H9 (cell line): ENCODE results near the gene LMX1B. TPM values are rescaled to one million over a fixed set of nuclear protein-coding genes. Genes with fewer than 3 reads are reported as not detected.

Experiments used
- DNase-seq: peaks from one replicate; pipeline ENCODE4 v3.0.0-alpha.2; 2017
- H2AFZ ChIP-seq: one replicate; pipeline ENCODE4 v1.6.1; 2013; ENCODE audit warnings: mild to moderate bottlenecking, low read length, control low read depth, moderate library complexity
- H2AK5ac ChIP-seq: 2 replicates; pipeline ENCODE4 v1.6.1; 2013; ENCODE audit warnings: low read length, control low read depth, mixed read lengths; ENCODE audit not compliant: insufficient read length
- H2BK120ac ChIP-seq: one replicate; pipeline ENCODE4 v1.6.1; 2013; ENCODE audit warnings: low read depth, mild to moderate bottlenecking, low read length, control low read depth, inconsistent platforms; ENCODE audit not compliant: poor library complexity, severe bottlenecking
- H2BK12ac ChIP-seq: 2 replicates; pipeline ENCODE4 v1.6.1; 2013; ENCODE audit warnings: low read length, control low read depth, mixed read lengths, low read depth; ENCODE audit not compliant: insufficient read length
- H2BK15ac ChIP-seq: 2 replicates; pipeline ENCODE4 v1.6.1; 2013; ENCODE audit warnings: low read depth, low read length, control low read depth
- H2BK20ac ChIP-seq: one replicate; pipeline ENCODE4 v1.6.1; 2013; ENCODE audit warnings: low read depth, mild to moderate bottlenecking, low read length, control low read depth, inconsistent platforms; ENCODE audit not compliant: poor library complexity, severe bottlenecking
- H2BK5ac ChIP-seq: 2 replicates; pipeline ENCODE4 v1.6.1; 2013; ENCODE audit warnings: low read length, control low read depth, mixed read lengths; ENCODE audit not compliant: insufficient read length
- H3K14ac ChIP-seq: 2 replicates; pipeline ENCODE4 v1.6.1; 2013; ENCODE audit warnings: low read length, control low read depth; ENCODE audit not compliant: insufficient read depth
- H3K18ac ChIP-seq: 2 replicates; pipeline ENCODE4 v1.6.1; 2013; ENCODE audit warnings: low read depth, mild to moderate bottlenecking, mixed read lengths, low read length, control low read depth; ENCODE audit not compliant: insufficient read length
- H3K23ac ChIP-seq: 2 replicates; pipeline ENCODE4 v1.6.1; 2013; ENCODE audit warnings: low read length, control low read depth, mixed read lengths, low read depth; ENCODE audit not compliant: insufficient read length
- H3K23me2 ChIP-seq: 2 replicates; pipeline ENCODE4 v1.6.1; 2013; ENCODE audit warnings: low read depth, mild to moderate bottlenecking, mixed read lengths, low read length, control low read depth; ENCODE audit not compliant: insufficient read length, poor library complexity, severe bottlenecking
- H3K27ac ChIP-seq: 2 replicates; pipeline ENCODE4 v1.5.1; 2013; ENCODE audit warnings: low read length, control low read depth, mixed read lengths, low read depth; ENCODE audit not compliant: insufficient read length
- H3K27me3 ChIP-seq: 2 replicates; pipeline ENCODE4 v1.6.1; 2013; ENCODE audit warnings: low read length, control low read depth, inconsistent platforms; ENCODE audit not compliant: insufficient read depth
- H3K4ac ChIP-seq: 2 replicates; pipeline ENCODE4 v1.6.1; 2013; ENCODE audit warnings: low read depth, mild to moderate bottlenecking, control low read depth, inconsistent platforms, low read length, moderate library complexity
- H3K4me1 ChIP-seq: 2 replicates; pipeline ENCODE4 v1.6.1; 2013; ENCODE audit warnings: low read length, control low read depth, inconsistent platforms; ENCODE audit not compliant: insufficient read depth
- H3K4me2 ChIP-seq: 2 replicates; pipeline ENCODE4 v1.6.1; 2013; ENCODE audit warnings: low read length, control low read depth, mixed read lengths; ENCODE audit not compliant: insufficient read length, insufficient read depth
- H3K56ac ChIP-seq: 2 replicates; pipeline ENCODE4 v1.6.1; 2013; ENCODE audit warnings: low read depth, mild to moderate bottlenecking, mixed read lengths, low read length, control low read depth; ENCODE audit not compliant: insufficient read length
- H3K79me1 ChIP-seq: 2 replicates; pipeline ENCODE4 v1.6.1; 2013; ENCODE audit warnings: low read depth, mild to moderate bottlenecking, moderate library complexity, low read length, control low read depth, inconsistent platforms; ENCODE audit not compliant: insufficient read depth, poor library complexity, severe bottlenecking
- H3K79me2 ChIP-seq: 2 replicates; pipeline ENCODE4 v1.6.1; 2013; ENCODE audit warnings: low read length, control low read depth, inconsistent platforms; ENCODE audit not compliant: insufficient read depth
- H3K9ac ChIP-seq: 2 replicates; pipeline ENCODE4 v1.6.1; 2013; ENCODE audit warnings: low read length, control low read depth, mixed read lengths; ENCODE audit not compliant: insufficient read length; ENCODE audit errors: extremely low read depth
- H3K9me3 ChIP-seq: one replicate; pipeline ENCODE4 v1.6.1; 2013; ENCODE audit warnings: low read depth, low read length, inconsistent platforms; ENCODE audit not compliant: control insufficient read depth
- H3T11ph ChIP-seq: one replicate; pipeline ENCODE4 v1.6.1; 2013; ENCODE audit warnings: mild to moderate bottlenecking, low read length, control low read depth, inconsistent platforms
- H4K20me1 ChIP-seq: one replicate; pipeline ENCODE4 v1.6.1; 2013; ENCODE audit not compliant: control insufficient read depth, insufficient read length, insufficient read depth
- H4K5ac ChIP-seq: 2 replicates; pipeline ENCODE4 v1.6.1; 2013; ENCODE audit warnings: low read depth, mild to moderate bottlenecking, mixed read lengths, low read length, control low read depth; ENCODE audit not compliant: insufficient read length
- H4K8ac ChIP-seq: replicated peaks from 2 replicates; pipeline ENCODE4 v1.6.1; 2013; ENCODE audit warnings: low read length, control low read depth, mixed read lengths, low read depth; ENCODE audit not compliant: insufficient read length
- H4K91ac ChIP-seq: 2 replicates; pipeline ENCODE4 v1.6.1; 2013; ENCODE audit warnings: low read depth, mild to moderate bottlenecking, moderate library complexity, mixed read lengths, low read length, control low read depth; ENCODE audit not compliant: insufficient read length
- H3K27ac Mint-ChIP-seq, 3 experiments: 2 replicates in 2 of 3; 3 replicates in 1 of 3; pipeline ENCODE4 v1.8.0; 2020 to 2021; ENCODE audit warnings: mixed read lengths in 3 of 3, mild to moderate bottlenecking in 1 of 3, moderate library complexity in 1 of 3
- H3K27me3 Mint-ChIP-seq: 2 replicates; pipeline ENCODE4 v1.8.0; 2021; ENCODE audit warnings: low read depth, mild to moderate bottlenecking, moderate library complexity, mixed read lengths
- H3K36me3 Mint-ChIP-seq, 3 experiments: 2 replicates in 2 of 3; 3 replicates in 1 of 3; pipeline ENCODE4 v1.8.0; 2020 to 2021; ENCODE audit warnings: low read depth in 3 of 3, mixed read lengths in 3 of 3; ENCODE audit not compliant: insufficient read depth in 1 of 3
- H3K4me1 Mint-ChIP-seq, 2 experiments: 2 replicates each; pipeline ENCODE4 v1.8.0; 2020; ENCODE audit warnings: mixed read lengths in 2 of 2
- H3K4me3 Mint-ChIP-seq, 2 experiments: 2 replicates in 1 of 2; 3 replicates in 1 of 2; pipeline ENCODE4 v1.8.0; 2020 to 2021; ENCODE audit warnings: mild to moderate bottlenecking in 2 of 2, mixed read lengths in 2 of 2, moderate library complexity in 1 of 2
- H3K9me3 Mint-ChIP-seq, 2 experiments: 2 replicates in 1 of 2; 3 replicates in 1 of 2; pipeline ENCODE4 v1.8.0; 2020; ENCODE audit warnings: mild to moderate bottlenecking in 2 of 2, mixed read lengths in 2 of 2, moderate library complexity in 1 of 2
- CTCF ChIP-seq: fragments of 200-600 bp; sonication (generic); conservative IDR thresholded peaks from 3 replicates; pipeline ENCODE4 v1.8.0; 2021; ENCODE audit warnings: antibody characterized with exemption, mild to moderate bottlenecking
- WGBS: extraction: QIAGEN DNeasy Blood & Tissue Kit; methylation state at CpG from one replicate; pipeline ENCODE4 v1.1.7; 2013; ENCODE audit warnings: missing lambda C conversion rate, low lambda C conversion rate, mixed read lengths; ENCODE audit not compliant: insufficient read length; ENCODE audit errors: extremely low coverage; 5-methylcytosine and 5-hydroxymethylcytosine counted together
- total RNA-seq: library from RNA; stranded (reverse); gene quantifications from 2 replicates; pipeline ENCODE4 v1.2.1, GENCODE V29; 2021

Gene LMX1B
- total RNA-seq, 1 experiment from 2014 or later: 0.85 TPM

DNA sequence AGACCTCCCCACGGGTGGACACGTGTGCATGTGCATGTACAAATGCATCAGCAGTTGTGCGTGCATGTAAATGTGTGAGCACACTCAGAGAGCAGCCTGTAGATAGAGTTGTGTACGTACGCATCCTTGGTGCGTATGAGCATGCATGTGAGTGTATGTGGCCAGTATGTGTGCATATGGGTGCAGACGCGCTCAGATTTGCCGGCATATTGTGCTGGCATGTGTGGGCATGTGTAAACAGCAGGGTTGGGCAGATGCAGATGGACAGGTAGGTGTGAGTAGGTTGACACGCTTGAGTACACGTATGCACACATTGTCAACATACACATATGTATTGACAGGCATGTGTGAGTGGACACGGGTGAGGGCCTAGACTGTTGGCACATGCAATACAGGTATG is 56.5 kb downstream of the LMX1B start:
- no peaks in the 10 kb centered on the region for H3K79me1 ChIP-seq
- no peak overlapping the region for H3K18ac ChIP-seq
- no peak overlapping the region for H2BK120ac ChIP-seq
- peaks cover 3% of the 10 kb centered on the region; the same call in 1 of the 2 replicates for H3K27me3 ChIP-seq
- H2AK5ac ChIP-seq: no peak overlapping the region
- no peak overlapping the region for H3K14ac ChIP-seq
- no peaks in the 10 kb centered on the region for H3K9me3 ChIP-seq
- H3K23ac ChIP-seq: no peak overlapping the region
- Mint-ChIP-seq H3K9me3 (no peaks in the 10 kb centered on the region), H3K27ac (no peak overlapping the region), H3K27me3 (peaks cover 38% of the 10 kb centered on the region), H3K4me1 (peaks cover 33 to 50% of the 10 kb centered on the region in 2 experiments), H3K36me3 (no peaks in the 10 kb centered on the region; a peak in 1 of 7 replicates), H3K4me3 (no peak overlapping the region)
- H4K5ac ChIP-seq: no peak overlapping the region
- no peak overlapping the region for H4K8ac ChIP-seq
- H2BK5ac ChIP-seq: no peak overlapping the region
- no peak overlapping the region for H3K4me2 ChIP-seq
- H3T11ph ChIP-seq: no peak overlapping the region
- no peaks in the 10 kb centered on the region for H3K79me2 ChIP-seq
- no peak overlapping the region for H3K4ac ChIP-seq
- TF ChIP-seq CTCF: no peak
- WGBS: no CpG with 5 or more reads among the region's 12 CpGs
- peaks cover under 1% of the 10 kb centered on the region for H3K23me2 ChIP-seq
- H2BK15ac ChIP-seq: no peak overlapping the region
- no peak for DNase-seq
- no peak overlapping the region for H3K56ac ChIP-seq
- H3K4me1 ChIP-seq: peaks cover 18% of the 10 kb centered on the region; the same call in 1 of the 2 replicates
- H2BK20ac ChIP-seq: no peak overlapping the region
- H2BK12ac ChIP-seq: no peak overlapping the region
- H4K91ac ChIP-seq: no peak overlapping the region
- H3K27ac ChIP-seq: no peak overlapping the region
- H4K20me1 ChIP-seq: peaks cover 3% of the 10 kb centered on the region
- H3K9ac ChIP-seq: no peak overlapping the region
- H2AFZ ChIP-seq: no peak overlapping the region
